GM18526 (cell line): Measurements from ENCODE around the gene TKFC.

Experiments
- POLR2A ChIP-seq: IDR thresholded peaks from 3 replicates; pipeline ENCODE4 v1.6.1; 2011; ENCODE audit not compliant: insufficient read length; ENCODE audit errors: extremely low read depth

The TKFC gene

GRCh38 chr11:61306221-61306620, 26.8 kb upstream of the TKFC start:
- no peak for TF ChIP-seq POLR2A

GRCh38 chr11:61307354-61307753, 25.7 kb upstream of the TKFC start:
- no peak for TF ChIP-seq POLR2A

GRCh38 chr11:61309141-61309540, 23.9 kb upstream of the TKFC start:
- no peak for TF ChIP-seq POLR2A

- no peak for TF ChIP-seq POLR2A
These were observed 23.3 kb upstream of the TKFC start for GRCh38 chr11:61309739-61310138.

GRCh38 chr11:61310749-61311148, 22.3 kb upstream of the TKFC start:
- TF ChIP-seq POLR2A, result no peak

- no peak for TF ChIP-seq POLR2A
These were observed 17.8 kb upstream of the TKFC start for GRCh38 chr11:61315260-61315659.

GRCh38 chr11:61325649-61326414, 7.2 kb upstream of the TKFC start:
- no peak for TF ChIP-seq POLR2A

- TF ChIP-seq POLR2A, result no peak
These were observed 5.4 kb upstream of the TKFC start for GRCh38 chr11:61327669-61328071.

GRCh38 chr11:61328351-61328750, 4.7 kb upstream of the TKFC start:
- TF ChIP-seq POLR2A, result no peak

- no peak for TF ChIP-seq POLR2A
These were observed 3.2 kb upstream of the TKFC start for GRCh38 chr11:61329871-61330270.

- no peak for TF ChIP-seq POLR2A
These were observed 1.4 kb upstream of the TKFC start for GRCh38 chr11:61331651-61332050.

GRCh38 chr11:61332281-61332796, 689 bp upstream of the TKFC start:
- no peak for TF ChIP-seq POLR2A

- no peak for TF ChIP-seq POLR2A
These were observed 764 bp downstream of the TKFC start for GRCh38 chr11:61333550-61334433.

- no peak for TF ChIP-seq POLR2A
These were observed 1.7 kb downstream of the TKFC start for GRCh38 chr11:61334434-61335354.

- TF ChIP-seq POLR2A, result no peak
These were observed 2.3 kb downstream of the TKFC start for GRCh38 chr11:61335355-61335710.

- TF ChIP-seq POLR2A, result no peak
These were observed 3.3 kb downstream of the TKFC start for GRCh38 chr11:61336171-61336935.
